ENCODE data around the gene PGBD5.
"Not testable (repeated sequence)": the region's sequence is repeated elsewhere in the genome, so short reads cannot be mapped to it uniquely, and the experiment has no call there.

Gene PGBD5

DNA sequence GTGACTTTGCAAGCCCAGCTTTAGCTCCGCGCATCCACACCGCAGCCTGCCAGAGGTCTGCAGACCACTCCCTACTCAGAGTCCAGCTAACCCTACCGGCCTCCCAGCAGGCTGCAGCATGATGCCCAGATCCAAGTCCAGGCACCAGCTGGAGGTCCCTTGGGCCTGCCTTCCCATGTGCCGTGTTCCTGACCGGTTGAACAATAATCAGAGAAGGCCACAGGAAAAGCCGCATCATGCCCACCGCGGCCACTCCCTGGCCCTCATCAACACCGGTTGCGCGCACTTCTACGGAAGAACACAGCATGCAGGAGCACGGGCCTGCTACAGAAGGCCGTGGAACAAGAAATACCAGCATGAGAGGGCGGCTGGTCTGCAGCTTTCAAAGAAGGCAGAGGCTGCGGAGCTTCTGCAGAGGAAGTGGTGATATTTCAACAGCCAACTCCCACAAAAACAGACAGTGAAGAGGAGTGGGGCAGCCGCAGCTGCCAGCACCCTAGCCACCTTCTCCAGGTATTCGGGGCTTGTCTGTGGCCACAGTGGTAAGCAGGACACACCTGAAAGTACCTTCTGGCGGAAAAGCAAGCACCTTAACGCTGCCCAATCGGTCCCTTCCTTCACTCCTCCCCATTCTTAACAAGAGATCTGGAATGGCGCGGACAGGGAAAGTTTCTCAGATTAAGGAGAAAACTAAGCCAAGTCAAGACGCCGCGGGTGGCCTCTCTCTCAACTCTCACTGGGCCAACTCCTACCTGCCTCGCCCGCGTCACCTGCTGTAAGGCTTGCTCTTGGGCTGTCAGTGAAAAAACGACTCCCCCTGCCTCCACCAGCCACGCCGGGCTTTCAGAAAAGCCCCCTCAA lies 1.5 kb downstream of the PGBD5 start:
- DNase-seq (ENCODE audit: low spot score), result no peak

GRCh38 chr1:230423951-230424350 lies 2.2 kb downstream of the PGBD5 start:
- DNase-seq (ENCODE audit: low spot score), result no peak

DNA sequence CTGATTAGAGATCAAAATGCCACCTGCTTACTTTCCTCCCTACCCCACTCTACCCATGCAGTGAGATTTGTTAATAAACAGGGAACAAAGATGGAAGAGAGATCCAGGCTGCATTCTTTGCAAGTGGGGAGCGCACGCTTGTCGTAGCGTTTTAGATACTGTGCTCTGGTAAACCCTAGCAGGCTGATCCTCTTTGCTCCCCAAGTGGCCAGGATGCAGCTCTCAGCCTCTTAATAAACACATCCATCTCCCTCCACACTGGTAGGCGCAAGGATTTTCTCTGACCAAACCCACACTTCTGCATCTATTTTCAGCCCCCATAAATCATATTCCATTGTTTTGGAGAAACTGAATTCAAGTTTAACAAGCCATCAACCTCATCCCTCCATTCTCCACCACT lies 2.9 kb downstream of the PGBD5 start:
- no peak for DNase-seq (ENCODE audit: low spot score)

DNA sequence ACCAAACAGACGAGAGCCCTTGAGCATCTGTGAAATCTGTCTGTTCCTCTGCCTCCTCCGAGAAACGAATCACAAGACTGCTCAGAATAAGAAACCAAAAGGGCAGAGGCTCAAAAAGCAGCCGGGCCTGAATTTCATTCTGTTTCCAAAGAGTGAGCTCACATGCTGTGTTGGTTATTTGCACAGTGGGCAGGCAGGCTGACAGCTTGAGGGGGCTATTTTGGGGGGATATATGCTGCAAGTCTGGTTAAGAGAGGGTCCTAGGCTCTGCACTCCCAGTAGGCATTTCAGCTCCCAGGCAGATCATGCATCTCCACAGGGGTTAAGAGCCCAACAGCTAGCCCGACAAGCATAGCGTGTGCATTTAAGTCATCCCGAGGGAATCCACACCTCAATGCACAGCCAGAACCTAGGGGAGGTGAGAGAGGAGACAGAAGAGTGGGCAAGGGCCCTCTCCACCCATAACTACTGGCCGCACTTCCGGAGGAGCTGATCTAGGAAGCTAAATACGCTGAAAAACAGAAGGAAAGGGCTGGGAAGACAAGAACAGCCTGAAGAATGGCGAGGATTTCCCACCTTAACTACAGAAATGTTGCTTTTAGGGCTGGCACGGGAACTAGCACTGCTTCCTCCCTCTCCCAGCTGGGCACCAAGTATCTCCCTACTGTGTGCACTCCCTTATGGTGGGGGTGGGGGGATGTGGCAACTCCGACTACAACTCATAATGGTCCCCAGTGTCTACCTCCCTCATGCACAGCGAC lies 3.7 kb downstream of the PGBD5 start:
- DNase-seq (ENCODE audit: low spot score), result no peak

DNA sequence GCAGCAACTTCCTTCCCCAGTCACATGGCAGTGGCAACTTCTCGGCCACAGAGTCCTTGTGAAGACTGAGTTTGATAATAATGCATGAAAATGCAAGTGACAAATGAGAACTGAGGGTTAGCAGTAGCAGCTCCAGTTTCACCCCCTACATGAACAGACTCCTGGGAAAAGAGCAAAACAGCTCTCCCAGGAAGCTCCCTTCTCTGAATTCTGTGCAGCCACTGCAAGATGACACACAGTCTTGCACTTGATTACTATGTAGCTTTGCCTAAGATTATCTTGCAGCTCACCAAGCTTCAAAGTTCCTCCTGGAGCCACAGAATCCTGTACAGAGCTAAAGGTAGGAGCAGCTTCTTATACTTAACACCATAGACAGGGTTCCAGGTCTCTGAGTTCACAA lies 4.7 kb downstream of the PGBD5 start:
- DNase-seq (ENCODE audit: low spot score), result no peak

DNA sequence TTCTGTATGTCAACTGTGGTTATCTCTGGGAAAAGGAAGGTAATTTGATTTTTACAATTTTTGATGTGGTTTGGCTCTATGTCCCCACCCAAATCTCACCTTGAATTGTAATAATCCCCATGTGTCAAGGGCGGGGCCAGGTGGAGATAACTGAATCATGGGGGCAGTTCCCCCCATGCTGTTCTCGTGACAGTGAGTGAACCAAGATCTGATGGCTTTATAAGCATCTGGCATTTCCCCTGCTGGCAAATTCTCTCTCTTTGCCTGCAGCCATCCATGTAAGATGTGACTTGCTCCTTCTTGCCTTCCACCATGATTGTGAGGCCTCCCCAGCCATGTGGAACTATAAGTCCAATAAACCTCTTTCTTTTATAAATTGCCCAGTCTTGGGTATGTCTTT lies 5.8 kb downstream of the PGBD5 start:
- not testable (repeated sequence) for DNase-seq (ENCODE audit: low spot score)

GRCh38 chr1:230416430-230416829 lies 9.7 kb downstream of the PGBD5 start:
- DNase-seq (ENCODE audit: low spot score), result no peak

DNA sequence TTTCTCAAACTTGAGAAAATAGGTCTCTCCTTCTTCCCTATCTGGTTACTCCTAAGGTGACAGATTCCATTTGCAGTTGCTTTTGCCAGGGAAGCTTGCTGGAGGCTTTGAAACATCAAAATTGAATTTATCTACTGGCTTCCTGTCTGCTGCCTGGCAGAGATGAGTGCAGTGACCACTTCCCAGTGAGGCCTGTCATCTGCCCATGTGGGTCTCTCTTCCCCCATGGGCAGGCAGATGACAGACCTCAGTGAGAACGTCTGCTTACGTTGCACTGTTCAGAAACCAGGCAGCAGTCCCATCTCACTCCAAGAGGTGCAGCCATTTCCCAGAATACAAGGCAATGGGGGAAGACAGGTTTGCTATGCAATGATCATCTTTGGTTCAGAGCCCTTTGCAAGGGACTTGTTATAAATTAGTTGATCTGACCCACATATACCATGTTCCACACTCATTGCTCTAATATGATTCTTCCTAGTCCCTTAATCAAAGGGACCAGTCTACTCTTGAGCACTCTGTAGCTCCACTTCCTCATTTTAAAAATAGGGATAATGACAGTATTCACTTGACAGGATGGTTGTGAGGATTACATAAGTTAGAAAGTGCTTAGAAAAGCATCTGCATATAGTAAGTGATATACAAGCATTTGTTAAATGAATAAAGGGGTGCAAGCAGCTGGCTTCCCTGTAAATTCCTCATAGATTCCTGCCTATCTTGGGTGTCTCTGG lies 10.6 kb downstream of the PGBD5 start:
- DNase-seq (ENCODE audit: low spot score), result no peak

- DNase-seq (ENCODE audit: low spot score), result no peak
Observed at GRCh38 chr1:230414694-230415093, 11.4 kb downstream of the PGBD5 start.

DNA sequence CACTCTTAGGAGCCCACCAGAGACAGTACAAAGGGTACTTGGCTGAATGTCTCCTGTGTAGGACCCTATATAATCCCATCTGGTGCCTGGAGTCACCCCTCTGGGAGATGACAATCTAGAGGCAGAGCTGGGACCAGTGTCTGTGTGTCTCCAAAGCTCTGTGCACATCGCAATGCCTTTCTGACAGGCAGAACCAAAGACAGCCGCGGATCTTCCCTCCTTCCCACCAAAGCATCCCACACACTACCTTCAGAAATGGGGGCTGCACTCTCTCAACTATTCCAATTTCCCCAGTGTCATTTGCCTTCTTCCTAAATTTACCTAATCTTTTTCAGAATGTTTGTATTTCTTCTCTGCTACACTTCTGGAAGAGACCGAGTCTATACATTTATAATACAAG lies 12.0 kb downstream of the PGBD5 start:
- DNase-seq (ENCODE audit: low spot score), result no peak

- no peak for DNase-seq (ENCODE audit: low spot score)
Observed at GRCh38 chr1:230413061-230413460, 13.1 kb downstream of the PGBD5 start.

GRCh38 chr1:230408971-230409370 lies 17.2 kb downstream of the PGBD5 start:
- DNase-seq (ENCODE audit: low spot score), result no peak

DNA sequence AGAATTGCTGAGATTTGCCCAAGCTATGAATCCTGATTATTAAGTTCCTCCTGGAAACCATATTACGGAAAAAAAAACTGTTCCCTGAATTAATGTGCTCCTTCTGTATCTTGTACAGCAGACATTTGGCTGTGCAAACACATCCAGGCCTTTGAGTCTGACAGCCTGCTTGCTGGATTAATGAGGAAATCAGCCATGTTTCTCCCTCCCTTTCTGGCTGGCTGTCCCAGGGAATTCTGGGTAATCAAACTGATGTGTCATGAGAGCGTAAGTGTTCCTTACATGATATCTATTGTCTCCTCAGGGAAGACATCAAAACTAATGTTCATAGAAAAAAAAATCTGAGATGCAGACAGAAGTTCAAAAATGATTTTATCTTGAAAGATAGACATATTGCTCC lies 18.8 kb downstream of the PGBD5 start:
- no peak for DNase-seq (ENCODE audit: low spot score)

DNA sequence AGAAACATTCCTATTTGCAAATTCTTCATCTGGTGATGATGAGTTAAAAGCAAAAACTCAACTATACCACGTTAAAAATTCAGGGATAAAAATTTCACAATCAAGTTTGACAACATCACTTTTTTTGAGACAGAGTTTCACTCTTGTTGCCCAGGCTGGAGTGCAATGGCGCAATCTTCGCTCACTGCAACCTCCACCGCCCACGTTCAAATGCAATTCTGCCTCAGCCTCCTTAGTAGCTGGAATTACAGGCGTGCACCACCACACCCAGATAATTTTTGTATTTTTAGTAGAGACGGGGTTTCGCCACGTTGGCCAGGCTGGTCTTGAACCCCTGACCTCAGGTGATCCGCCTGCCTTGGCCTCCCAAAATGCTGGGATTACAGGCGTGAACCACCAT lies 19.4 kb downstream of the PGBD5 start:
- DNase-seq (ENCODE audit: low spot score), result not testable (repeated sequence)

DNA sequence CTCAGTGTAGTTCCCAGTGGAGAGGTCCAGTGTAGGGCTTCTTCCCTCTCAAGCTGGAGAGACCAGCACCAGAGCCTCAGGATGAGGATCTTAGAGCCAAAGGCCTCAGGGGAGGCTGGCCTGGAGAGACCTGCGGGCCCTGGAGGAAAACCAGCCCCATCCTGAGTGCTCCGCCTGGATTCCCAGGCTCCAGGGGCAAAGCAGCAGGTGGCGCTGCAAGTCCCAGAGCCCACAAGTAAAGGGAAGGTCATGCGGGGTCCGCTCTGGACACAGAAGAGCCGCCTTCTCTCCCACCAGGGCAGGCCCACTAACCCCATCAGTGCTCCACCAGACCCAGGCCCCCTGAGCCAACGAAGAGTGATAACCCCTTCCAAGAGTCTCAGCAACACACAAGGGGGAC lies 22.7 kb downstream of the PGBD5 start:
- no peak for DNase-seq (ENCODE audit: low spot score)

- no peak for DNase-seq (ENCODE audit: low spot score)
Observed at GRCh38 chr1:230401763-230402294, 24.3 kb downstream of the PGBD5 start.

DNA sequence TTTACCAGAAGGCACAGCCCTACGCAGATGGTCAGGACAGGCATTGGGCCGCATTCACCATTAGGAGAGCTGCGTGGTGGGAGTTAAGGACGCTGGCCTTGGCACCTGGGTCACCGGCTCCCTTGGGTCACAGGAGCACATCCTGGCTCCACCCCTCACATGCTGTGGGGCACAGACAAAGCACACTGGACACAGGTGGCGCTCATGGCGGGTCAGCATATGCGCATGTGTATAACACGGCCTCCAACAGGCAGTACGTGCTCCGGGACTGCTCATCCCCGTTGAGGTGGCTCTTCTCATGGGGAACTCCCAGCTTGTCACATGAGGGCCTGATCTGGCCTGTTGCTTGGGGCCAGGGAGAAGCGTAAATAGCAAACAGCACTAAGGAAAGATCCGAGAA lies 25.0 kb downstream of the PGBD5 start:
- no peak for DNase-seq (ENCODE audit: low spot score)

DNA sequence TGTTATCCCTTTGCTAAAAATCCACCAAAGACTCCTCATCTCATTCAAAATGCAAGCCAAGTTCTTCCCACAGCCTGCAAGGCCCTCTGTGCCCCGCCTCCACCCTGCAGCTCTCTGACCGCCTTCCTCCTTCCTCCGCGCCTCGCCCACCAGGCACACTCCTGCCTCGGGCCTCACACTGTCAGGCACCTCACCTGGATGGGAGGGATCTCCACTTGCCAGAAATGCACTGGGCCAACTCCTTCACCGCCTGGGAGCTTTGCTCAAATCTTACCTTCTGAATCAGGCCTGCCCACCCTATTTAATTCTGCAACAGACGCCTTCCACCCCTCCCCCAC lies 26.2 kb downstream of the PGBD5 start:
- no peak for DNase-seq (ENCODE audit: low spot score)

- no peak for DNase-seq (ENCODE audit: low spot score)
Observed at GRCh38 chr1:230399321-230400006, 26.7 kb downstream of the PGBD5 start.

DNA sequence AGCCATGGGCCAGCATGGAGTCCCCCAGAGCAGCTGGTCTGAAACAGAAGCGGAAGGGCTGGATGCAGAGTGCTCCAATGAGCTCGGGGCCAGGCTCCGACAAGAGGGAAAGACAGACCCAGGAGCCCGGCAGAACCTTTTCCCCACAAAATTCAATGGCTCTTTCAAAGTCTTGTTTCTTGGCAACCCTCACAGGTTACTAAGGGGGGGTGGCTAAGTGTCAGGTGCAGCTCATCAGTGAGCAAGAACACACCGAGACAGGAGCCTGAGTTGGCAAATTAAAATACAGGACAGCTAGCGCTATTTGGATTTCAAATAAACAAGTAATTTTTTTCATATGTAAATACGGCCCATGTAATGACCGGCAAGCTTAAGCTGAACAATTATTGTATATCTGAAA lies 27.3 kb downstream of the PGBD5 start:
- DNase-seq (ENCODE audit: low spot score), result no peak

GRCh38 chr1:230396966-230397365 lies 29.2 kb downstream of the PGBD5 start:
- DNase-seq (ENCODE audit: low spot score), result no peak

DNA sequence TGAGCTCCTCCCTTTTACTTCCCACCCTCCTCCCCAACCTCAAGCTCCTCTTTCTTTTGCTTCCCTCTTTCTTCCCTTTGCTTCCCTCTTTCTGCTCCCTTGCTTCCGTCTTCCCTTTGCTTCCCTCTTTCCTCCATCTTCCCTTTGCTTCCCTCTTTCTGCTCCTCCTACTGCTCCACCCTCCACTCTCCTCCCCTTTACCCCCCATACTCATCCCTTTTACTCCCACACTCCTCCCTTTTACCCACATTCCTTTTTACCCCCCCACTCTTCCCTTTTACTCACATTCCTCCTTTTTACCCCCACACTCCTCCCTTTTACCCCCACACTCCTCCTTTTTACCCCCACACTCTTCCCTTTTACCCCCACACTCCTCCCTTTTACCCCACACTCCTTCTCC lies 30.2 kb downstream of the PGBD5 start:
- no peak for DNase-seq (ENCODE audit: low spot score)
